ENCODE results near the gene FN1. TPM values are rescaled to one million over a fixed set of nuclear protein-coding genes. Genes with fewer than 3 reads are reported as not detected.
"Not testable (repeated sequence)": the region's sequence is repeated elsewhere in the genome, so short reads cannot be mapped to it uniquely, and the experiment has no call there.

Gene FN1
- total RNA-seq, 1 donor from 2014 or later, result 0.82 TPM

DNA sequence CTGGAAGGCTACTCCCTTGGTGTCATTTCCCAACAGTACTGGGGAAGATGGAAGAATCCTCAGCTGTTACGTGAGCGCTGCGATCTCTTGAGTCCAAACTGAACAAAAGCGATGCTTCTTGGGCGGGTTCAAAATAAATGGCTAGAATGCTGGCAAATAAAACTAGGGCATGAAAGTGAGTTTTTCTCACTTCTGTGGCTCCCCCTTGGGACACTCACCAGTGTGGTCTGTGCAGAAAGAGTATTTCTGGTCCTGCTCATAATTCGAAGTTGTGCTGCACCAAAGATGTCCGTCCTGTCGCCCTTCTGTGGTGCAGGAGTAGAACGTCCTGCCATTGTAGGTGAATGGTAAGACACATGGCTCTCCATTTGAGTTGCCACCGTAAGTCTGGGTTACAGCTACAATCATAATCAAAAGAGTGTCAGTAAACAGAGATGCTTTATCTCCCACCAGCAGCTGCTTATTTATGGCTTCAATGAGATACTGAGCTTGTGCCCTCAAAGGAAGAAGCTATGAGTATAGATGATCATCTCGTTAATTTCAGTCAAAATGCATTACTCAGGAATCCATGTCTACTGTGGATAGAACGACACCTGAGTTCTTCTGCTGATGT lies 11.8 kb downstream of the FN1 start:
- intact Hi-C loops (cut with micrococcal nuclease), result no loop called here

DNA sequence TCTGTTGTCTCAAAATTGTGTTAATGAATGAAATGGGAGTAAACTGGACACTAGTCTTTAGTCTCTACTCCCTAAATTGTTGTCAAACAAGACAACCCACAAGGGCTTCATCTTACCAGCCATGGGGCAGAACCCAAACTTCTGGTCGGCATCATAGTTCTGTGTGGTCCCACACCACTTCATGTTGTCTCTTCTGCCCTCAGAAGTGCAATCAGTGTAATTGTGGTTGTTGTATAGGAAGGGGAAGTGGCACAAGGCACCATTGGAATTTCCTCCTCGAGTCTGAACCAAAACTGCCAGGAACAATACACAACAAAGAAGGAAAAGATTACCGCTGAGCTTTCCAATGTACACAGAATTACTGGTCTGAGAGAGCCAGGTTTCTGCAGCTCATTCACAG lies 12.6 kb downstream of the FN1 start:
- intact Hi-C loops (cut with micrococcal nuclease), result no loop called here

DNA sequence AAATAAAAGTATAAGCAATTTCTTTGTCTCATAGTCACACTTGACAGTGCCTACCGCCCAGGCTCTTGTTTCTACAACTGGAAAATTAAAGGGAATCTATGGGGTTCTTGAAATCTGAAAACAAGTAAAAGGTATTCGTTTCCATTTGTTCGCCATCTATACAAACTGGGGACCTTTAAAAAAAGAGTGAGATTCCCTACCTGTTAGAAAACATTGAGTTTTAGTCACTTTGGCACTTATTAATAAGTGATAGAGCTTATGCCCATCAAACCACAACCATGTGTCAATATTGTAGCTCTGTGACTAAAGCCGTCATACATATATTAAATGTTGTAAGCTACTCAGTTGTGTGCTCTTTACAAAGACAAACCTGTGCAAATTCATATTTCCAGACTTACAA lies 13.2 kb downstream of the FN1 start:
- intact Hi-C loops (cut with micrococcal nuclease), result no loop called here

DNA sequence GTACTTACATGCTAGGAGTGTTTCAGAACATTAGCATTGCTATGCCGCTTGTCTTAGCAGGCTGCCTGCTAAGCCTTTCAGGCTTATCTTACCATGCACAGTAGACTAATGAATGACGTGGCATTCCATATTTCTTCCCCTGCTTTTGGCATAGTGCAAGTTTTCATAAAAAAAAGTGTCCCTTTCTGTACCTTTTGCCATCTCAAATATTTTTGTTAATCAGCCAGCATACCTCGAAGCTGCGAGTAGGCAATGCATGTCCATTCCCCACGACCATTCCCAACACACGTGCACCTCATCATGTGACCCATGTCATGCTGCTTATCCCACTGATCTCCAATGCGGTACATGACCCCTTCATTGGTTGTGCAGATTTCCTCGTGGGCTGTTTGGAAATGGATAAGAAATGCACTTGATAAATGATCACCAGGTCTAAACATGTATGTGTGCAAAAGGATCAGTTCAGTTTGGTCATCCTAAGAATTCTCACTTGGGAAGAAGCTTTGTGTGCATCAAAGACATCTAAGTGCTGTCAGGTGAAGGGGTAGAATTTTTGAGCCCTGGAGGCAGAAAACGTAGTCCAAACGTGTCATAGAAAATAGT lies 13.9 kb downstream of the FN1 start:
- intact Hi-C loops (cut with micrococcal nuclease), result no loop called here

DNA sequence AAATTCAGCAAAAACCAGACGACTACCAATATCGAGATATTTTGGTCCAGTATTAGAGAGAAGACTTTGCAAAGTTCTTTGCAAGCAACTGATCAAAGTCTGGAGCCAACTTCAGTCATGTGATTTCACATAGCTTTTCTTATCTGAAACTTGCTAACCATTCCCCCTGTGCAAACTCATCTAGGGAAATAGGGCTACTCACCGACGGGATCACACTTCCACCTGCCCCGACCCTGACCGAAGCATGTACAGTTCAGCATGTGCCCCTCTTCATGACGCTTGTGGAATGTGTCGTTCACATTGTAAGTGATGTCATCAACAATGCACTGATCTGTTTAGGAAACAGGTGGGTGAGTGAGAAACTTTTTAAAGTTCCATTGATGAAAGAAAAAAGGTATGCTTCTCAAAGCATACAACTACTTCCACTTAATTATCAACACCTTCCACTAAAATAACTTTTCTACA lies 15.4 kb downstream of the FN1 start:
- intact Hi-C loops (cut with micrococcal nuclease), result no loop called here

DNA sequence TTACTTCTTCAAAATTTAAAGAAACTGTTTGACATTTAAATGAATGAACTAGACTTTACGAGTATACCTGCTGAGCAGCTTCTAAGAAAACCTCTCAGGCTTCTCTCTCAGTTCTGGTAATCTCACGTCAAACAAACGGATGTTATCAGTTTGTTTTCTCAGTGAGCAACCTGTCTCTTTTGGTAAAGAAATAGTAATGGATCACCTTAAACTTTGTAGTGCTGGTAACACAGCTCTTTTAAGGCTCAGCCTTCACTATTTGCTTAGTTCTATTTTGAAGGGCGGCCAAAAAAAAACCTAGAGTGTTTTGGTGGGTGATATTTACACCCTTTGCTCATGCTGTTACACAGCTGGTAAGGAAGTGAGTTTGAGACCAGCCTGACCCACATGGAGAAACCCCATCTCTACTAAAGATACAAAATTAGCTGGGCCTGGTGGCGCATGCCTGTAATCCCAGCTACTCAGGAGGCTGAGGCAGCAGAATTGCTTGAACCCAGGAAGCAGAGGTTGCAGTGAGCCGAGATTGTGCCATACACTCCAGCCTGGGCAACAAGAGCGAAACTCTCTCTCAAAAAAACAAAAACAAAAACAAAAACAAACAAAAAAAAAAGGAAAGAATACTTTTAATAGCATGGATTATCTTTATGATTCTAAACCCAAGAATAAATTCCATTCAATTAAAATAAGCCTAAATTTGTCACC lies 15.9 kb downstream of the FN1 start:
- intact Hi-C loops (cut with micrococcal nuclease), result no loop called here

DNA sequence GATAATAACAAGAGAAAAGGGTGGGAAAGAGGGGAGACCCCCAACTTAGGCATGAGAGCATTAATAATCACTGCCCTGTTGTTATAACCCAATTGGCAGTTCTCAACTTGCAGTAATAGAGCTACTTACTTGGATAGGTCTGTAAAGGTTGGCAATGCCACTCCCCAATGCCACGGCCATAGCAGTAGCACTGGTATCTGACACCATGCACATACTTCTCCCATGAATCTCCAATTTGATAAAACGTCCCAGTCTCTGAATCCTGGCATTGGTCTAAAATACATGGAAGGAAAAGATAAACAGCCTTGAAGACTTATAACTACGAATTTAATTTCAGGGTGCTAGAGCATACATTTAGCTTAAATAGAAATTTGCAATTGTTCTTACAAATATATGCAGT lies 16.8 kb downstream of the FN1 start:
- intact Hi-C loops (cut with micrococcal nuclease), result no loop called here

DNA sequence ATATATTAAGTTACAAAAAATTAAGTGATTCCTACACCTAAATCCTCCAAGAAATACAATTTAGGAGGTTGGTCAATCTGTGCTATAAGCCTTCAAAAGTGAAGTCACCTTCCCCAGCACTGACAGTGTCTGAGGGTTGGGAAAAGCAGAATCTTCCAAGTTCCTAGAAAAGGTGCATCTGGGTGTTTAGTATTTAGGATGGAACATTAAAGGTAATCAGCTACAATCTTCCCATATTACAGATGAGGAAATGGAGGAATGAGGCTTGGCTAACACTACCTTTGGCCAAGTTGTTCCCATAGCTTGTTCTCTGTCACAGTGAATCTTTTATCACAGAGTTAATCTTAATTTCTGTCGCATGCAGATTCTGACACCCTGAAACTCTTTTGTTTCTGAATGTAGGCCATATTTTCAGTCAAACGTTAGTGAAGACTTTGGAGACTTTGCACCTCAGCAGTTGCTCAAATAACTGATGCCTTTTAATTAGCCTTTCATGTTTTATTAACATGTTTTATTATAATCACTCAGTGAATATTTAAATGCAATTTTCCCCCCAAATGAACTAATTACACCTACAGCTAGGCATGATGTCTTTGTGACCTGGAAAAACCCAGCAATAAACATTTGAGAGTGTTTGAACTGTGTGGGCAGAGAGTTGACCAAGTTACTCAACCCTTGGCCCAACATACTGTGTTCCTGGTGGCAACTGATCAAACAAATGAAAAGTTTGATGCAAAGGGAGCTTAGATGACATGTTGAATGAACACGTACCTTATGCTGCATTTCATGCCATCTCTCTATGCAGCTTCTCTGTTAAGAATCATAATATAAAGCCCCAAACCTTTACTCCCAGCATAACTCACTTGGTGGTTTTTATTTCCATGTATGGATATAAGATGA lies 17.6 kb downstream of the FN1 start:
- intact Hi-C loops (cut with micrococcal nuclease), result no loop called here

DNA sequence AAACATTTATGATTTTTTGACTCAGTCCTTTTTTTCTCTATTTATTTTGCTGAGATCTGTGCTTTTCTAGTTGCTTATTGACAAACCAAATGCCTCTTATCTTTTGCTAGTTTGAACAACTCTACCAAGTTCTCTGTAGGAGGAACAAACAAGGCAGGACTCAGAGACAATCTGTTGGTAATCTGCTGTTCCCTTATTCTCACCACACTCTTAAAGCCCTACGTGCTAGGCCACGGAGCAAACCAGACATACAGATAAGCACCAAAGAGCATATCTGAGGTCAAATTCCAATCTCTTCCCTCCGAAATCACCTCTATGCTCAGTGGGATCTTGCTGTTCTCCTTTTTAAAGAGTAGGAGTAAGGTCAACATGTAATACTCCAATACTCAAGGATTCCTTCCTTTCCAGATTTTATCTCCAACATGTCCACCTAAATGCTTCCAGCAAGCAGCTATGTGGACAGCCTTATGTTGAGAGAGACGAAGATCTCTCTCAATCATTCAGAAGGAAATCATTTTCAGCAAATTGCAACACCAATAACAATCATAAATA lies 18.4 kb downstream of the FN1 start:
- intact Hi-C loops (cut with micrococcal nuclease), result no loop called here

DNA sequence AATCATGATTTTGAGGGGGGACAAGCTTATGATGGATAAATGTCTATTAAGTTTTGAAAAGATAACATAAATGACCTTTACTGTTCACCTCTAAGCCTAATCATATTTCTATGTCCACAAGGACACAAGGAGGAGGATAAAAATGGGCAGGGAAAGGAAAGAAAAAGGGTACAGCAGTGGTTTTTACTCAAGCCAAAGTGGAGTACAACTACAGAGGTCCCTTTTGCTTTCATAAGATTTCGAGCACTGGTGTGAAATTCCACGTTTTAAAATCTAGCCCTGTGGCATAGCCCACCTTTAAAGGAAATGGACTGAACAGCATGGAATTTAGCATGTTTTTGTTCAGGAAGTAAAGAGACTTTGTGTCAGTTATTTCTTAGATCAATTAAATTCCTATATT lies 19.2 kb downstream of the FN1 start:
- intact Hi-C loops (cut with micrococcal nuclease), result no loop called here

DNA sequence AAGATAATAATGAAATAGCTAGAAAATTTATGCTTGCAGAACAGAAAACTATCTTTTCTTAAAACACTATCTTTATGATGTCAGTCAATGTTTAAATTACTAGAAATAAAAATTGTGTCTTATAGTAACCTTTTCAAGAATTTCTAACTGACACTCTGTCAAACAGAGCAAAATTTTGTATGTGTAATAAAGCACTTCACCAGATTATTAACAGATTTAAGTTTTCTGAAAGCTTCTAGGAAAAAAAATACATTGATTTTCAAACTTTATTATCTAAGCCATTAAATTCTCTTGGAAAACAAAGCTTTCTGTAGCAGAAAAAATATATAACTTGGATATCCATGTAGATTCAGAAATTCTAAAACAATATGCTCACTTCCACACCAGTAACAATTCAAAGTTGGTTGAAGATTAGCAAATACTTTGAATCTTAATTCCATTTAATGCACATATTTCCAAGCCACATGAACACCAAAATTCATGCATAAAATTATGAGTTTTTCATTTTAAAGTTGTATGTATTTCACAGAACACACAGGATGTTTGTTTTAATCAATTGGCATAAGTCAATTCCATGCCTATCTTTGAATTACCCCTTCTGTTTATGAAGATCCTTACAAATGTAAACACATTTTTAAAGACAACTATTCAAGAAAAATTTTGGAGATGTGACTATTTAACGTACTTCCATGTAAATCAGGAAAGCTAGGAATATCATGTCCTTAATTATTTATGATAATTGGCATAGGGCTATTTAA lies 19.9 kb downstream of the FN1 start:
- intact Hi-C loops (cut with micrococcal nuclease), result no loop called here

DNA sequence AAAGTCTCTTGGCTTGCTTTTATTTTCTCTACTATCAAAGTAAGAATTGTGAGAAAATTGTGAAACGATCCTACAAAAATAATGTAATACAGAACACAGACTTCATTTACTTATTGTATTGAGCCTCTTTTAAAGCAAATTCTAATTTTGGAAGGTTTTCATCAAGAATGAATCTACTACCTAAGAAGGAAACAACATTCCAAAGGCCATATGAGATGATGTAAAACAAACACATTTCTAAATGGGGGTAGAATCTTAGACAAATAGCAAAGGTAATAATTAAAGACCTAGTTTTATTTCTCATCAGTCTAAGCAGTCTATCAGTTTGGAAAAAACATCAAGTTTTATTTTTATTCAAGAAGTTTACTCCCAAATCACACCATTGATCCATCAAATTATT lies 20.6 kb downstream of the FN1 start:
- intact Hi-C loops (cut with micrococcal nuclease), result no loop called here

DNA sequence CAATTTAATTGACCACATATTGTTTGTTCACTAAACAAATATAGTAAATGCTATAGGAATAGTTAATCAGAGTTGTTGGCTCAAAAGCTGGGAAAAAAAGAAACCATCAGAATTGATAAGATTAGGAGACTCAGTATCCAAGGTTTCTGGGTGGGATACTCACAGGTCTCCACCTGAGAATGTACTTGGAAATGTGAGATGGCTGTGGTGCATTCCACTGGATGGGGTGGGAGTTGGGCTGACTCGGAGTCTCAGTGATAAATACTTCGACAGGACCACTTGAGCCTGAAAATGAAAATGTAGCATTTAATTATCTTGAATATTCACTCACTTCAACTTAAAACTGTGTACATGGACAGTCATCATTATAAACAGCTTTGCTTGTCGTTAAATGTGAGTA lies 21.2 kb downstream of the FN1 start:
- intact Hi-C loops (cut with micrococcal nuclease), result no loop called here

DNA sequence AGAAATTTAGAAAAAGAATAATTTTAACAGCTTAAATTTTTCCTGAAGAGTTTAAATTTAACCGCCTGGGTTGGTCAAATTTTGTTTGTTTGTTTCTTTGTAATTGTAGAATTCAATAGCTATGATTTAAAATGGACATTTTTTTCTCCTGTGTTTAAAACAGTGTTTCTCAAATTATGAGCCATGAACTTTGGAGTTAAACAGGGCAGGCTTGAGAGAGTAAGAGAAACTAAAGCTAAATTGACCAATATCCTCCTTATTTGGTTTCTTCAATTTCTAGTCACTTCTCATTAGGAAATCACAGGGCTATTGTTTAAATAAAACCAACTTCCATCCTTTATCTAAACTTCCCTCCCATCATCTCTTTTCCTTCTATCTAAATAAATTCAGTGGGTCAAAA lies 21.9 kb downstream of the FN1 start:
- intact Hi-C loops (cut with micrococcal nuclease), result no loop called here

DNA sequence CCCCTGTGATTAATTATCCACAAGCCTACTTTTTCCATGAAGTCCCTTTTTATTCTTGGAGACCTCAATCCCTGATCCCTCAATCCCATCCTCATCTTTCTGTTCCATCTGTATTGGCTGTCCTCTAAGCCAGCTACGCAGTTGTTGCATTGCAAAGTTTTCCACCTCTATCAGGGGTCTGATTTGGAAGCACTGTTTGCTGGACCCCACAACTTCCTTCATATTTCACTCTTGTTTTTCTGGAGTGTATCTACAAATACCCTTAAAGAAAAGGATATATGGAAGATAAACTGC lies 22.4 kb downstream of the FN1 start:
- intact Hi-C loops (cut with micrococcal nuclease), result no loop called here

DNA sequence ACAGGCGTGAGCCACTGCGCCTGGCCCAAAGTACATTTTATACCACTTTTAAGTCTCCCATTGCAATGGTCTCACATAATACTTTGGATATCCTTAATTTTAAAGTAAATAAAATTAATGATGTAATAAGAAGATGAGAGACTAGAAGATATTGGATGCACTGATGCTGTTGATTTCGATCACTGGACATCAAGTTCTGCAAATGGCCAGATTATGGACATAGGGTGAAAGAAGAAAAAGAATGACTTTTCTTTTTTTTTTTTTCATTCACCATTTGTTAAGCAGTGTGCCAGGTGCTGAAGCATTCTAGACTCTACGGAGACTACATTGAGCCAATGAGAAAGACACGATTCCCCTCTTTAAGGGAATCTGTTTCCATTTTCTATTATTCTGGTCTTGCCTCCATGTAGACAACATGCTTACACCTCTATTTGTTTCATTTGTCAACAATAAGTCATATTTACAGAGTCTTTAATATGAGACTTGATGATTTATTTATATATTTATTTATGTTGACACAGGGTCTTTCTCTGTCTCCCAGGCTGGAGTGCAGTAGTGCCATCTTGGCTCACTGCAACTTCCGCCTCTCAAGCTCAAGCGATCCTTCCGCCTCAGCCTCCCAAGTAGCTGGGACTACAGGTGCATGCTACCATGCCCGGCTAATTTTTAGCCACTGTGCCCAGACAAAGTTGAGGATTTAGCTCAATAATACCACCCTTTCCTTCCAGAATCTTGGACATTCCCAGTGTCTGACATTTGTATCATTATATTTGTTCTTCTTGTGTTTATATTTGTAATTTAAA lies 23.7 kb downstream of the FN1 start:
- intact Hi-C loops (cut with micrococcal nuclease), result no loop called here

DNA sequence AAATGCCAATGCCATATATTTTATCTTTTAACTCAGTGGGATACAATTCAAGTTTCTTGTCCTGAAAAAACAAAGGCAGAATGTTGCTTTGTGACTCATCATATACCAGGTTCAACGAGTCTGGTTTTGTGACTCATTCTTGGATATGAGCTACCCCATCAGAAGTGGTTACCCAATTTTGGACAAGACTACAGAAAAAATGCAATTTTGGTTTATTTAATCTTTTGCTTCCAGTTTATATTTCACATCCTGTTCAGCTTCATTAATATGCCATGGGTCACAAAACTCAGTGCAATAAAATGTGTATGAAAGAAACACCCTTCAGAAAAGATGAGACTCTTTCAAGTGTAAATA lies 25.0 kb downstream of the FN1 start:
- intact Hi-C loops (cut with micrococcal nuclease), result no loop called here

DNA sequence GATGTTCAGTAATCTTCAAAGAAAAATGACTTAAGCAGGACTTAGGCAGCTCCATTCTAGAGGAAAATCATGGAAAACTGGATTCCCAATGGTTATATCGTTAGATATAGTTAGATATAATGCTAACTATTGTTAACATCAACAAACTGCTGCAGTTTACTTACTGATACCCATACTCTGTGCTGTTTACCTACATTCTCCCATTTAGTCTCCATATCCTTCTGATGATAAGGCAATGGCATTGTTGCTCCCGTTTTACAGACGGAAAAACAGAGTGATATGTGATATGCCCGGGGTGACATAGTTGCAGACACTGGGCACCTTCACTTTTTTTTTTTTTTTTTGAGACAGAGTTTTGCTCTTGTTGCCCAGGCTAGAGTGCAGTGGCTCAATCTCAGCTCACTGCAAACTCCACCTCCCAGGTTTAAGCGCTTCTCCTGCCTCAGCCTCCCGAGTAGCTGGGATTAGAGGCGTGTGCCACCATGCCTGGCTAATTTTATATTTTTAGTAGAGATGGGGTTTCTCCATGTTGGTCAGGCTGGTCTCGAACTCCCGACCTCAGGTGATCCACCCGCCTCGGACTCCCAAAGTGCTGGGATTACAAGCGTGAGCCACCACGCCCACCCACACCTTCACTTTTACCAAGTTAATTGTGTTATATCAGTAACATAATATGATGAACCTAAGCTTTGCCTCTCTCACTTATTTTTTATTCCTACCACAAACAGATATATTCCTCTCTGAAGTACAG lies 25.5 kb downstream of the FN1 start:
- intact Hi-C loops (cut with micrococcal nuclease), result not testable (repeated sequence)

DNA sequence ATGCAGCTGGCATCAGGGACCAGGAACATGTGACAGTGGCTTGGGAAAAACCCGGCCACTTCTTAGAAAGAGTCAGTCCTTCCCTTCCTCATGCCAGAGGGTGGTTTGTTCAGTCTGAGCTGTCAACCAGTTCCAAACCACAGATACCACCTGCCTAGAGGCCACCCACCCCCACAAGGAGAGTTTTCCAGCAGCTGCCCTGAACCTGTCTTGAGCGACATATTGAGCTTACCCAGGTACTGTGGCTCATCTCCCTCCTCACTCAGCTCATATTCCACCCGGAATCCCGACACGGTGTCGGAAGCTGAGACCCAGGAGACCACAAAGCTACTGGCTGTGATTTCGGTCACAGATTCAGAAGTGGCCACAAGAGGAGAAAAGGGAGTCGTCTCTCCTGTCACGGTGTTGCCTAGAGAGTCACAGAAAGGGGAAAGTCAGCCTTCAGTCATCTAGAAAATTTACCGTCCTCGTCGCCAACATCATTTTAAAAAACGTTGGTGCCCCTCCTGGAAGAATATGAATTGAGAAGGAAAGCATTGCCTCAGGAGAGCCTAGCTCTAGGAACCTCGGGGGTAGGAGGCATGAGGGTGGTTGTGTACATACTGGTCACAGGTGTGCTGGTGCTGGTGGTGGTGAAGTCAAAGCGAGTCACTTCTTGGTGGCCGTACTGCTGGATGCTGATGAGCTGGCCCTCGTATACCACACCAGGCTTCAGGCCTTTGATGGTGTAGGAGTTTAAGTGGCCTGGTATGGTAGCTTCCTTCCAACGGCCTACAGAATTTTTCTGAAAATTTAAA lies 26.3 kb downstream of the FN1 start:
- intact Hi-C loops (cut with micrococcal nuclease), result no loop called here

Data from T-helper 2 cell treated with Interferon-gamma antibody and Interleukin-4, amounts not matched to agents 100 ng/mL and 5 ng/mL, for 36 hours (primary cell).